Left colon (tissue), 2 donors: ENCODE results near the gene SESN1. TPM values are rescaled to one million over a fixed set of nuclear protein-coding genes. Genes with fewer than 3 reads are reported as not detected.

ENCODE experiments used
- ATAC-seq: fragments of 200-7000 bp; cut with Tn5 transposase; one replicate; pipeline ENCODE4 v1.9.1; 2020; ENCODE audit warnings: mild to moderate bottlenecking, moderate library complexity
- DNase-seq, 2 donors: peaks; one replicate each; pipeline ENCODE4 v3.0.0-alpha.2; 2020
- intact Hi-C, 2 donors: fragments of 100-400 bp; cut with DNase I in 1 of 2; cut with micrococcal nuclease in 1 of 2; formaldehyde crosslinking; loops; one replicate each; pipeline versions ENCODE4 v1.11.2 to v1.14.0; 2022; cut with DNase I, micrococcal nuclease
- total RNA-seq, 2 donors: library from RNA; stranded (reverse); fragmentation: NEBNext Ultra II Directional; extraction: Animal tissue kit (Norgen Biotek cat#: 25700); gene quantifications; one replicate each; pipeline ENCODE4 v1.2.1, GENCODE V29; 2021
- donor health status: DM: no; HTN: no; CAD: no.
- donor health status: DM: yes; HTN: yes; CAD: no.

SESN1 gene
- total RNA-seq, 2 donors from 2014 or later, result 20.4 to 27.5 TPM

- DNase-seq (no peak), ATAC-seq (no peak)
- intact Hi-C loops, result no loop called here
These were observed 137.4 kb downstream of the SESN1 start for GRCh38 chr6:108957221-108957620.

- DNase-seq (no peak), ATAC-seq (no peak)
- intact Hi-C loops, result no loop called here
These were observed 139.2 kb downstream of the SESN1 start for GRCh38 chr6:108955329-108955949.

DNA sequence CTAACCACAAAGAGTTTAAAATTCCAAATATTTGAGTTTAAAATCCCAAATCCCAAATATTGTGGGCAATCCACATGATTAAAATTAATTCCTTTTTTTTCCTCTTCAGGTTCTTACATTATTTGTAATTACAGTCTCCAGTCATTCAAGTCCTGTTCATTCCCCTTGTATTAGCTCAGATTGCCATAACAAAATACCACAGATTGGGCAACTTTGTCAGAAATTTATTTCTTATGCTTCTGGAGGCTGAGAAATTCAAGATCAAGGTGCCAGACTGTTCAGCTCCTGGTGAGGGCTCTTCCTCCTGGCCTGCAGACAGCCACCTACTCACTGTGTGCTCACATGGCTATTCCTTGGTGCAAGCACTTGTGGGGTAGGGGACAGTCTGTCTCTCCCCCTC, 141.0 kb downstream of the SESN1 start:
- ATAC-seq (no peak), DNase-seq (no peak)
- intact Hi-C loops, result no loop called here

DNA sequence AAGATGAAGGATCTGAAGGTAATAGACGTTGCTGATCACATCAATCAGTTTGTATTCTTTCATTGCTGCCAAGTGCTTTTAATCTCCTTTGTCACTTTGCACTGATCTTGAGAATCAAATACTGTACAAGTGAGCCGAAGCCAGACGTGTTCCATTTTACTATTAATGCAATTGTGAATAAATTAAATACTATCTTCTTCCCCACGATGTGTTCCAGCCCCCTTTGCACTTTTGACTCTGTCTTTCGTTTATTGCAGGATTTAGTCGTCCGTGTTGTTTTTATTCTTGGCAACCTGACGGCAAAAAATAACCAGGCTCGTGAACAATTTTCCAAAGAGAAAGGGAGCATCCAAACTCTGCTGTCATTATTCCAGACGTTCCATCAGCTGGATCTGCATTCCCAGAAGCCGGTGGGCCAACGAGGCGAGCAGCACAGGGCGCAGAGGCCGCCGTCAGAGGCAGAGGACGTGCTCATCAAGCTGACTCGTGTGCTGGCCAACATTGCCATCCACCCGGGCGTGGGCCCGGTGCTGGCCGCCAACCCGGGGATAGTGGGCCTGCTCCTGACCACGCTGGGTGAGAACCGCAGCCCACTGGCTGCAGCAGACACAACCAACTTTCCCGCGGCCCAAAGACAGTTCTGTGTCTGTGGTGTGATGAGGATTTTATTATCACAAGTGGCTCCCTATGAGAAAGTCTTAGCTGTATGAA, 141.7 kb downstream of the SESN1 start:
- DNase-seq, result no peak
- ATAC-seq, result no peak
- intact Hi-C loops, result no loop called here

GRCh38 chr6:108951351-108951953, 143.2 kb downstream of the SESN1 start:
- ATAC-seq (peak; percentile 88), DNase-seq (peak; percentile 51 to 57)
- intact Hi-C loops, result no loop called here

- intact Hi-C loops, result loop anchor here in 1 of 2 donors (10.0 kb wide), 1 partner anchor 57 kb away; no protein-coding TSS in a partner anchor
- peak; percentile 37 to 41 for DNase-seq
- ATAC-seq, result peak; percentile 44
These were observed 146.4 kb downstream of the SESN1 start for GRCh38 chr6:108948181-108948661.

- ATAC-seq, result peak; percentile 16
- intact Hi-C loops, result loop anchor here in 1 of 2 donors (10.0 kb wide), 1 partner anchor 58 kb away; no protein-coding TSS in a partner anchor
- DNase-seq, result no peak
These were observed 147.4 kb downstream of the SESN1 start for GRCh38 chr6:108947114-108947854.

GRCh38 chr6:108946695-108947094, 148.0 kb downstream of the SESN1 start:
- intact Hi-C loops, result loop anchor here in 1 of 2 donors (10.0 kb wide), 1 partner anchor 58 kb away; no protein-coding TSS in a partner anchor
- ATAC-seq, result no peak
- no peak for DNase-seq

DNA sequence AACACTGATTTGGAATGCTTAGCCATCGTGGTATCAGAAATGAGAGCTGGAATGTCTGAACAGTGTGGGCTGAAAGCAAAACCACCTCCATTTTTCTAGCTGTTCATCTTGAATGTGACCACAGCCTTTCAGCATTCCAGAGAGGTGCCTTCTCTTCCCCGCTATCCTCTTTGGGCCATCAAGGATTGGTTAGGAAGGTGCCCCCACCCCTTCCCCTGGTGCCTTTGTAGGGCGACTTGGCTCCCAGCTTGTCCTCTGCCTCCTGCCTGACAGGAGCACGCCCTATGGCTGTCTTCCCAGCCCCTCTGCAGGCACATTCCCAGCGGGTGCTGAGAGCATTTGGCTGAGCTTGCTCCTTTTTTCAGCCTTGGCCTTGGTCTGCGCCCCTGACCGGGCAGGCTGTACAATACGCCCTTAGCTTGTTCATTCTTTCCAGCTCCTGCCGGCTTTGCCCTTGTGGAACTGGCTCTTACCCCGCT, 148.9 kb downstream of the SESN1 start:
- intact Hi-C loops, result loop anchor here in 1 of 2 donors (10.0 kb wide), 1 partner anchor 59 kb away; no protein-coding TSS in a partner anchor
- ATAC-seq, result no peak

GRCh38 chr6:108944707-108945680, 149.7 kb downstream of the SESN1 start:
- ATAC-seq (peak; percentile 22), DNase-seq (no peak)
- intact Hi-C loops, result loop anchor here in 1 of 2 donors (10.0 kb wide), 1 partner anchor 60 kb away; no protein-coding TSS in a partner anchor

More for the DNA sequence above, 148.9 kb downstream of the SESN1 start:
- DNase-seq, result peak in 1 of 2 donors; percentile 55

- intact Hi-C loops, result loop anchor here in 1 of 2 donors (10.0 kb wide), 1 partner anchor 61 kb away; no protein-coding TSS in a partner anchor
- DNase-seq (no peak), ATAC-seq (no peak)
These were observed 150.6 kb downstream of the SESN1 start for GRCh38 chr6:108944071-108944470.

DNA sequence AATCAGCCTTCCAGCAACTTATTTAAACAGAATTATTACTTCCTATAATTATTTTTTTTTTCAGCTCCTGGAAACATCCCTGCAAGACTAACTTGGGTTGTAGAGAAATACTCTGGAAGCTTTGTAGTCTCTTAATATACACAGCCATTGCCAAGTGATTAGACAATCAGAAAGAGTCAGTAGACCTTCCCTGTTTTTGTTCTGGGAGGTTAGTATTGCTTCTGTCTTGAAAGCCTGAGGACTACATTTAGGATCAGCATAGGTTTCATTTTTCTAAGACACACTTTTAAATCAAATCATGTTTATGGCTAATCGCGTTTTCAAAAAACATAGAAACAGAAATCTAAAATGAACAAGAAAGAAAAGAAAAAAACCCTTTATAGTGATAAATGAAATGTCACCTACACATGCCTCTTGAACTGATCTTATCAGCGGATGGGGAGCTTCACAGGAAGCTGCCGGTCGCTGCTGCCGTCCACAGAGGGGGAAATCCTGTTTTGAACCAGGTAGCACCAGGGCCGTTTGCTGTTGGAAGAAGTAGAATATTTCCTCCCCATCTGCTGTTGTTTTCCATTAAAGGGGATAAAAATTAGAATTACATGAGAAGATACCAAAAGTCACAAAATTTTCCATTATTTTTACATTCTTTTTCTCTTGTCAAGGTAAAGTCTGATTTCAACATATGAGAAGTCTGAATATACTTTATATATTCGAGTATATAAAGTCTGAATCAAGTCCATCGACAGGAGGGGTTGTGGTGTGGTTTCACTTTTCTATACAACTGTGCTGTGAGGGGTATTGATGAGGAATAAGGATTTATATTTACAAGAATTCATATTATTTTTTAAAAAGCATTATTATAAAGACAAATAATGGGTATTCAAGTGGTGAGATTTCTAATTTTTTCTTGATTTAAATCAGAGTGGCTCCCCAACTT, 151.8 kb downstream of the SESN1 start:
- DNase-seq (no peak), ATAC-seq (no peak)
- intact Hi-C loops, result loop anchor here in 1 of 2 donors (10.0 kb wide), 1 partner anchor 62 kb away; no protein-coding TSS in a partner anchor

DNA sequence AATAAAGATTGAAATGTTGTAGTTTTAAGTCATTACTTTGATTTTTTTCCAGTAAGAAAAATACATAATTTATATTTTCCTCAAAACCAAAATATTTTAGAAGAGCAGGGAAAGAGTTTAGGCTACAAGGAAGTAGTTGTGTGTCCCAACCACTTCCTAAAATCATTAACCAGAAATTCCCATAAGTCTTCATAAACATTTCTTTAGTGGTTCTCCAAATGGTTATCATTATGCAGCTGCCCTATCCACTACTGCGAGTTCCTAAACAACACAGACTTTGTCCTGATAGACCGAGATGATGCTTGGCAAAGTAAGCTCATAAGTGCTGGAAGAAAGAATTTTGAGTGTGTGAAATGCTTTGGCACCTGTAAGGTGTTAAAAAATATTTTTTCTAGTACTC, 152.8 kb downstream of the SESN1 start:
- DNase-seq (no peak), ATAC-seq (peak; percentile 70)
- intact Hi-C loops, result loop anchor here in 1 of 2 donors (10.0 kb wide), 1 partner anchor 63 kb away; no protein-coding TSS in a partner anchor

DNA sequence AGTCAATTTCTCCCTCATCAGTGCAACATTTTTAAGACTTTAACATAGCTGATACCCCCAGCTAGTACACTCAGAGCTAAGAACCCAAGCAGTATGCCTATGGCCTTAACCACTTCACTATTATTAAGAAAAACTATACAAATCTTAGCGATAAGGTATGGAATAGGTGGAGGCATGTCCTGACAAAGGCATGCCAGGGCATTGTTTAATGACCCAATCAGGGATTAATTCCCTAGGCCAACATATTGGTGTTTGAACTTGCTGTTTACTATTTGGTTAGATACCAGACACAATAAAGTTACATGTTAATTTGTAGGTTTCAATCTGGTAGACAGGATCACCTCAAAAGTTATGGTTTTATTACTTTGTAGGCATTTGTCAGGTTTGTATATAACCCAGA, 153.4 kb downstream of the SESN1 start:
- no peak for DNase-seq
- intact Hi-C loops, result loop anchor here in 1 of 2 donors (10.0 kb wide), 1 partner anchor 64 kb away; no protein-coding TSS in a partner anchor
- no peak for ATAC-seq

DNA sequence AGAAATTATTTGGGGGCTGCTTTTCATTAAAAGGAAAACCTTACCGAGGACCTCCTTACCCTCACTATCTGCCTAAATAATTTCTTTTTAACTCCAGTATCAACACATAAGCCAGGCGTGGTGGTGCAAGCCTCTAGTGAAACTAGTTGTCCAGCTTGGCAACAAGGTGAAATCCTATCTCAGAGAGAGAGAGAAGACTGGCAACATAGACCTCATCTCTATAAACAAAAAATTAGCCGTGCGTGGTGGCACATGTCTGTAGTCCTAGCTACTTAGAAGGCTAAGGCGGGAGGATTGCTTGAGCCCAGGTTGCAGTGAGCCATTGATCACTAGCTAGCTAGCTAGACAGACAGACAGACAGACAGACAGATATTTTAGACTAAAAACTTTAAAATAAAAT, 153.9 kb downstream of the SESN1 start:
- ATAC-seq (no peak), DNase-seq (no peak)
- intact Hi-C loops, result loop anchor here in 1 of 2 donors (10.0 kb wide), 1 partner anchor 64 kb away; no protein-coding TSS in a partner anchor

DNA sequence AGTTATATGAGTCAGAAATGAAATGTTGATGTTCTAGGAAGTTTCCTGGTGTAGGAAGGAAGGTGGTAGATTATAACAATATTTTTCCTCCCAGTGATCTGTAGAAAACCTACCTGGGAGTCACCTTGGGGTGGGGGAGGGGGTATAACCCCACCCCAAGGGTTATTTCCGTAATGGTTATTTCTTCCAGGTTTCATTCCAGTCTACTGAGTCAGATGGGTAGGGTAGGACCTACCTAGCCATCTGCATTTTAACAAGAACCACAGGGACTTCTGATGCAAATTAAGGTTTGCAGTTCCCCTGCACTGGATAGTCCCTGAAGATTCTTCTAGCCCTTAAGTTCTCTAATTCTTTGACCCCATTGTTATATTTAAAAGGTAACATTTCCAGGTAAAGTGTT, 157.5 kb downstream of the SESN1 start:
- no peak for DNase-seq
- no peak for ATAC-seq
- intact Hi-C loops, result no loop called here
